Measurements from ENCODE around the gene OR10D3.

The OR10D3 gene

DNA sequence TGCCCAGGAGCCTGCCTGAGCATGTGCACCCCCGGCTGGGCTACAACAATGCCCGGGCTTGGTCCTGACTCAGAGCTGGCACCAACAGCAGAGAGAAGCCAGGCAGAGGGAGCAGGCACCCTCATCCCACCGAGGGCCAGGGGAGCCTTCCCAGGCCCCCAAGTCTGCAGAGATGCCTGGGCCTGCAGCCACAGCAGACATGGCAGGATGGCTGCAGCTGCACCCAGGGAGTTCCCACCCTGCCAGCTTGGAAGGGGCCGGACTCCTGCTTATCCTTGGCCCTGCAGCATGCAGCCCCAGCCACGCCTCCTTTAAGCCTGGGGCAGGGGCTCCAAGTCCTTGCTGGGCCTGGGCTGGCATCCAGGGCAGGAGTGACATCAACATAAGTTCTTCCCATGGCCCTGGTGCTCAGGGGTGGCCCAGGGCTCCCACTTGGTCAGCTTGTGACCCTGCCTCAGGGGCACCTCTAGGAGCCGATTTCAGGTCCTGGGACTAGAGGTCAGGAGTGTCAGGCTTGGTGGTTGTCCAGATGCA lies 26.7 kb downstream of the OR10D3 start:
- H3K4me2 ChIP-seq (ENCODE audit: low read length): no peak overlapping the region
- H2BK120ac ChIP-seq (ENCODE audit: low read depth, low read length): no peak overlapping the region
- no peaks in the 10 kb centered on the region for H3K79me2 ChIP-seq (ENCODE audit: control insufficient read depth, insufficient read depth, low read length)
- no peak overlapping the region for H2AK5ac ChIP-seq (ENCODE audit: low read length)
- no peak overlapping the region for H4K5ac ChIP-seq (ENCODE audit: low read length)
- H3K4me3 ChIP-seq (ENCODE audit: low read length): no peak overlapping the region
- H3K18ac ChIP-seq (ENCODE audit: low read length): no peak overlapping the region
- H3K27ac ChIP-seq (ENCODE audit: low read depth, low read length): no peak overlapping the region
- no peak overlapping the region for H4K8ac ChIP-seq (ENCODE audit: low read depth, low read length)
- no peak for DNase-seq
- no peak overlapping the region for H2BK15ac ChIP-seq (replicated peaks; ENCODE audit: low read depth)
- no peaks in the 10 kb centered on the region for H3K36me3 ChIP-seq (ENCODE audit: control insufficient read depth, insufficient read depth, low read length)
- no peak overlapping the region for H2BK5ac ChIP-seq (ENCODE audit: low read length)
- H3K4me1 ChIP-seq (ENCODE audit: control insufficient read depth, low read depth, low read length): no peaks in the 10 kb centered on the region
- no peaks in the 10 kb centered on the region for H3K79me1 ChIP-seq (ENCODE audit: low read length)
- H3K23ac ChIP-seq (ENCODE audit: low read length): no peak overlapping the region
- no peaks in the 10 kb centered on the region for H3K27me3 ChIP-seq (ENCODE audit: insufficient read depth, low read length, poor library complexity)
- no peak overlapping the region for H3K4ac ChIP-seq (ENCODE audit: low read depth, low read length)
- WGBS (ENCODE audit: extremely low coverage, insufficient coverage, low lambda C conversion rate): no CpG with 5 or more reads among the region's 6 CpGs
- H3K9ac ChIP-seq (ENCODE audit: low read length): no peak overlapping the region
- no peak overlapping the region for H3K56ac ChIP-seq (ENCODE audit: low read length)

DNA sequence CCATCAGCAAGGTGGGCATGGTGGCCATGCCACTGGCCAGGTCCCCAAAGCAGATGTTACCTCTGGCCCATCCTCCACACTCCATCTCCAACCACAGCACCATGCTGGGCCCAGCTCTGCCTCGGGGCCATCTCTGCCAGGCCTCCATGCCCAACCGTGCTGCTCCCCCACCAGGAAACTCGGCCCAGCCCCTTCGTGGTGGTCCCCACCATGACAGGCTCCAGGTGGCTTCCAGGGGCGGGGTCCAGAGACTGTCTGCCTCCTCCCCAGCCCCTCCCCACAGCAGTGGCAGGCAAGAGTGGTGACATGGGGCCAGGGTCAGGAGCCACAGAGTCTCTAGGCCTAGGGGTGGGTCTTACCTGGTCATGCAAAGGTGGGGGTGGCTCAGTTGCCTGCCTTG lies 27.3 kb downstream of the OR10D3 start:
- Histone ChIP-seq H3K4me2 (ENCODE audit: low read length) (no peak overlapping the region), H3K23ac (ENCODE audit: low read length) (no peak overlapping the region), H3K9ac (ENCODE audit: low read length) (no peak overlapping the region), H3K4me1 (ENCODE audit: control insufficient read depth, low read depth, low read length) (no peaks in the 10 kb centered on the region), H3K79me1 (ENCODE audit: low read length) (no peaks in the 10 kb centered on the region), H3K27ac (ENCODE audit: low read depth, low read length) (no peak overlapping the region), H3K18ac (ENCODE audit: low read length) (no peak overlapping the region), H4K5ac (ENCODE audit: low read length) (no peak overlapping the region), H3K4ac (ENCODE audit: low read depth, low read length) (no peak overlapping the region), H4K8ac (ENCODE audit: low read depth, low read length) (no peak overlapping the region), H3K4me3 (ENCODE audit: low read length) (no peak overlapping the region), H3K27me3 (ENCODE audit: insufficient read depth, low read length, poor library complexity) (no peaks in the 10 kb centered on the region), H3K56ac (ENCODE audit: low read length) (no peak overlapping the region), H2AK5ac (ENCODE audit: low read length) (no peak overlapping the region), H2BK120ac (ENCODE audit: low read depth, low read length) (no peak overlapping the region), H3K36me3 (ENCODE audit: control insufficient read depth, insufficient read depth, low read length) (no peaks in the 10 kb centered on the region), H2BK15ac (replicated peaks; ENCODE audit: low read depth) (no peak overlapping the region), H3K79me2 (ENCODE audit: control insufficient read depth, insufficient read depth, low read length) (no peaks in the 10 kb centered on the region), H2BK5ac (ENCODE audit: low read length) (no peak overlapping the region)
- no CpG with 5 or more reads among the region's 5 CpGs for whole genome bisulfite sequencing (ENCODE audit: extremely low coverage, insufficient coverage, low lambda C conversion rate)
- no peak for DNase-seq

DNA sequence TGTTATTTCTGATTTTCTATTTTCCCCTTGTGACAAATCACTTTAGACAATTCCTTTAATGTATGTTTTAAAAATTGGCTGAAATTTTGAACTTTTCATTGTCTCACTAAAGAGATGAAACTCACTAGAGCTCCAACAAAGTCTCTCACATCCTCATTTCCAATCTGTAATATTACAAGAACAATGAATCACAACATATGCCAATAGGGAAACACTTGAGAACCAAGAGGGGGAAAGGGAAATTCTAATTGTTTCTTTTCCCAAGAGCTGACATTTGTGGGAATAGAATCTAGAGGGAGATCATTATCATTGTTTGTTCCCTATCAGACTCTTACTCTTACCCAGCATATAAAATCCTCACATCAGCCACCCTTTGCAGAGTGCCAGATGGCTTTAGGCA lies 28.2 kb downstream of the OR10D3 start:
- H2BK5ac ChIP-seq (ENCODE audit: low read length): no peak overlapping the region
- no peak overlapping the region for H2BK15ac ChIP-seq (replicated peaks; ENCODE audit: low read depth)
- no peaks in the 10 kb centered on the region for H3K36me3 ChIP-seq (ENCODE audit: control insufficient read depth, insufficient read depth, low read length)
- H2BK120ac ChIP-seq (ENCODE audit: low read depth, low read length): no peak overlapping the region
- no peak for DNase-seq
- H3K79me1 ChIP-seq (ENCODE audit: low read length): no peaks in the 10 kb centered on the region
- peak overlapping the region; percentile 1 for H4K8ac ChIP-seq (ENCODE audit: low read depth, low read length)
- no peak overlapping the region for H3K4me2 ChIP-seq (ENCODE audit: low read length)
- no peak overlapping the region for H3K4me3 ChIP-seq (ENCODE audit: low read length)
- no peaks in the 10 kb centered on the region for H3K79me2 ChIP-seq (ENCODE audit: control insufficient read depth, insufficient read depth, low read length)
- no peak overlapping the region for H3K4ac ChIP-seq (ENCODE audit: low read depth, low read length)
- H4K5ac ChIP-seq (ENCODE audit: low read length): no peak overlapping the region
- H3K9ac ChIP-seq (ENCODE audit: low read length): no peak overlapping the region
- H3K4me1 ChIP-seq (ENCODE audit: control insufficient read depth, low read depth, low read length): no peaks in the 10 kb centered on the region
- H3K18ac ChIP-seq (ENCODE audit: low read length): no peak overlapping the region
- no peak overlapping the region for H3K56ac ChIP-seq (ENCODE audit: low read length)
- no peak overlapping the region for H2AK5ac ChIP-seq (ENCODE audit: low read length)
- no peaks in the 10 kb centered on the region for H3K27me3 ChIP-seq (ENCODE audit: insufficient read depth, low read length, poor library complexity)
- no peak overlapping the region for H3K23ac ChIP-seq (ENCODE audit: low read length)
- no peak overlapping the region for H3K27ac ChIP-seq (ENCODE audit: low read depth, low read length)

DNA sequence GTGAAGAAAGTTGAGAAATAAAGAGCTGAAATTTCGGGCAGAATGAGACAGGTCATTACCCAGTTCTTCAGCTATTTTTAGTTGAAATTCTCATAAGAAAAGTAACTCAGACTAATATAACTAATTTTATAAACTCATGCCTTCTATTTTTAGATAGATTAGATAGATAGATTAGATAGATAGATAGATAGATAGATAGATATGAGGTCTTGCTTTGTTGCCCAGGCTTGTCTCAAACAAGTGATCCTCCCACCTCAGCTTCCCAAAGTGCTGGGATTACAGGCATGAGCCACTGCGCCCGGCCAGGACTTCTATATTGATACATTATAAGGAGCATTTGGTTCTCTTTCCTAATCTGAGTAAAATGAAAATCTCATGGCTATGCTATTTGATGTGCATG lies 30.9 kb downstream of the OR10D3 start:
- no peak overlapping the region for H3K27ac ChIP-seq (ENCODE audit: low read depth, low read length)
- no CpG with 5 or more reads among the region's 3 CpGs for WGBS (ENCODE audit: extremely low coverage, insufficient coverage, low lambda C conversion rate)

DNA sequence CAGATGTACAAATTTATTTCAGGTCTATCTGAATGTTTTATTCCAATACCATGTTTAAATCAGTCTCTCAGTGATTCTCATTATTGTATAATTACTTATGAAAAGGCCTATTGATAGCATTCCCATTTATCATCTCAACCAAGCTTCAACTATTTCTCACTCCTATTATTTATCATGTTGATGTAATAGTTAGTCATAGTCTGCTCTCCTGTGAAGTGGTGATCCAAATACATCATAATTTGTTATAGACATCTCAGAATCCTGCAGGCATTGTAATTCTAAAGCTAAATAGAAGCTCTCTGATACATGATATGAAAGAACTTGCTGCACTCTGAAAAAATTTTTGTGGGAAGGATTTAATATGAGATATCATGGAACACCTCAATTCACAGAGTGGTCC lies 36.0 kb downstream of the OR10D3 start:
- no peak overlapping the region for H3K56ac ChIP-seq (ENCODE audit: low read length)
- H3K4ac ChIP-seq (ENCODE audit: low read depth, low read length): no peak overlapping the region
- DNase-seq: no peak
- no peak overlapping the region for H3K9ac ChIP-seq (ENCODE audit: low read length)
- no peak overlapping the region for H3K18ac ChIP-seq (ENCODE audit: low read length)
- no peak overlapping the region for H3K23ac ChIP-seq (ENCODE audit: low read length)
- no peak overlapping the region for H2AK5ac ChIP-seq (ENCODE audit: low read length)
- H4K5ac ChIP-seq (ENCODE audit: low read length): no peak overlapping the region
- no peaks in the 10 kb centered on the region for H3K79me1 ChIP-seq (ENCODE audit: low read length)
- H3K36me3 ChIP-seq (ENCODE audit: control insufficient read depth, insufficient read depth, low read length): no peaks in the 10 kb centered on the region
- no peaks in the 10 kb centered on the region for H3K4me1 ChIP-seq (ENCODE audit: control insufficient read depth, low read depth, low read length)
- no peaks in the 10 kb centered on the region for H3K27me3 ChIP-seq (ENCODE audit: insufficient read depth, low read length, poor library complexity)
- H3K79me2 ChIP-seq (ENCODE audit: control insufficient read depth, insufficient read depth, low read length): no peaks in the 10 kb centered on the region
- no peak overlapping the region for H3K4me3 ChIP-seq (ENCODE audit: low read length)
- H2BK120ac ChIP-seq (ENCODE audit: low read depth, low read length): no peak overlapping the region
- H2BK5ac ChIP-seq (ENCODE audit: low read length): no peak overlapping the region
- H3K27ac ChIP-seq (ENCODE audit: low read depth, low read length): no peak overlapping the region
- H2BK15ac ChIP-seq (replicated peaks; ENCODE audit: low read depth): no peak overlapping the region
- no peak overlapping the region for H3K4me2 ChIP-seq (ENCODE audit: low read length)
- H4K8ac ChIP-seq (ENCODE audit: low read depth, low read length): no peak overlapping the region

More for the DNA sequence above, 30.9 kb downstream of the OR10D3 start:
- H3K23ac ChIP-seq (ENCODE audit: low read length): no peak overlapping the region
- H3K4me2 ChIP-seq (ENCODE audit: low read length): no peak overlapping the region
- H3K27me3 ChIP-seq (ENCODE audit: insufficient read depth, low read length, poor library complexity): no peaks in the 10 kb centered on the region
- no peak for DNase-seq
- no peak overlapping the region for H3K56ac ChIP-seq (ENCODE audit: low read length)
- no peaks in the 10 kb centered on the region for H3K36me3 ChIP-seq (ENCODE audit: control insufficient read depth, insufficient read depth, low read length)
- no peak overlapping the region for H3K4me3 ChIP-seq (ENCODE audit: low read length)
- no peak overlapping the region for H3K4ac ChIP-seq (ENCODE audit: low read depth, low read length)
- H4K5ac ChIP-seq (ENCODE audit: low read length): no peak overlapping the region
- no peaks in the 10 kb centered on the region for H3K4me1 ChIP-seq (ENCODE audit: control insufficient read depth, low read depth, low read length)
- no peak overlapping the region for H3K18ac ChIP-seq (ENCODE audit: low read length)
- no peaks in the 10 kb centered on the region for H3K79me1 ChIP-seq (ENCODE audit: low read length)
- no peaks in the 10 kb centered on the region for H3K79me2 ChIP-seq (ENCODE audit: control insufficient read depth, insufficient read depth, low read length)
- no peak overlapping the region for H2BK5ac ChIP-seq (ENCODE audit: low read length)
- no peak overlapping the region for H3K9ac ChIP-seq (ENCODE audit: low read length)
- H2BK120ac ChIP-seq (ENCODE audit: low read depth, low read length): no peak overlapping the region
- no peak overlapping the region for H2BK15ac ChIP-seq (replicated peaks; ENCODE audit: low read depth)
- no peak overlapping the region for H4K8ac ChIP-seq (ENCODE audit: low read depth, low read length)
- no peak overlapping the region for H2AK5ac ChIP-seq (ENCODE audit: low read length)

DNA sequence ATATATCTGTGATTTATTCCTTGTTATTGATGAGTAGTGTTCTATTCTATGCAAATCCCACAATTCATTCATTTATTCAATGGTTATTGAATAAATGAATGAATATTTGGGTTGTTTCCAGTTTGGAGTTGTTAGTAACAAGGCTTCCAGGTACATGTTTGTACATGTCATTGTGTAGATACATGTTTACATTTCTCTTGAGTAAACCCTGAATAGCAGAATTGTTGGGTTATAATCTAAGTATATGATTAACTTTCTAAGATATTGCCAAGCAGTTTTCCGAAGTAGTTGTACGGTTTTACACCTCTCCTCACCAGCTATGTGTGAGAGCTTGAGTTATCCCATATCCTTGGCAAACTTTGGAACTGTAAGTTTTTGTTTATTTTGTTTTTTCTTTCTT lies 39.3 kb downstream of the OR10D3 start:
- no CpG with 5 or more reads among the region's 2 CpGs for WGBS (ENCODE audit: extremely low coverage, insufficient coverage, low lambda C conversion rate)
- H2AK5ac ChIP-seq (ENCODE audit: low read length): no peak overlapping the region
- no peak for DNase-seq

More for the DNA sequence above, 39.3 kb downstream of the OR10D3 start:
- Histone ChIP-seq H3K56ac (ENCODE audit: low read length) (no peak overlapping the region), H3K4me2 (ENCODE audit: low read length) (no peak overlapping the region), H3K27ac (ENCODE audit: low read depth, low read length) (no peak overlapping the region), H3K4me1 (ENCODE audit: control insufficient read depth, low read depth, low read length) (no peaks in the 10 kb centered on the region), H2BK15ac (replicated peaks; ENCODE audit: low read depth) (no peak overlapping the region), H4K5ac (ENCODE audit: low read length) (no peak overlapping the region), H3K4me3 (ENCODE audit: low read length) (no peak overlapping the region), H3K18ac (ENCODE audit: low read length) (no peak overlapping the region), H3K36me3 (ENCODE audit: control insufficient read depth, insufficient read depth, low read length) (no peaks in the 10 kb centered on the region), H2BK5ac (ENCODE audit: low read length) (no peak overlapping the region), H2BK120ac (ENCODE audit: low read depth, low read length) (no peak overlapping the region), H3K27me3 (ENCODE audit: insufficient read depth, low read length, poor library complexity) (no peaks in the 10 kb centered on the region), H3K4ac (ENCODE audit: low read depth, low read length) (no peak overlapping the region), H3K23ac (ENCODE audit: low read length) (no peak overlapping the region), H3K79me2 (ENCODE audit: control insufficient read depth, insufficient read depth, low read length) (no peaks in the 10 kb centered on the region), H3K9ac (ENCODE audit: low read length) (no peak overlapping the region), H4K8ac (ENCODE audit: low read depth, low read length) (no peak overlapping the region), H3K79me1 (ENCODE audit: low read length) (no peaks in the 10 kb centered on the region)

All from mesendoderm (in vitro differentiated cells).